Posterior cingulate gyrus (tissue), 11 donors: ENCODE results near the gene CEBPZ.
"Not testable (repeated sequence)": the region's sequence is repeated elsewhere in the genome, so short reads cannot be mapped to it uniquely, and the experiment has no call there.

Experiments
- DNase-seq, 10 donors: peaks; one replicate each; pipeline versions ENCODE4 v3.0.0 to v3.0.0-alpha.2; 2020 to 2021; ENCODE audit warnings: mixed read lengths in 3 of 10
- intact Hi-C: fragments of 100-400 bp; cut with DNase I; formaldehyde crosslinking; loops from one replicate; pipeline ENCODE4 v1.15.1; 2023

Gene CEBPZ

GRCh38 chr2:37223131-37223530 lies 8.3 kb downstream of the CEBPZ start:
- intact Hi-C loops: no loop called here
- no peak for DNase-seq

DNA sequence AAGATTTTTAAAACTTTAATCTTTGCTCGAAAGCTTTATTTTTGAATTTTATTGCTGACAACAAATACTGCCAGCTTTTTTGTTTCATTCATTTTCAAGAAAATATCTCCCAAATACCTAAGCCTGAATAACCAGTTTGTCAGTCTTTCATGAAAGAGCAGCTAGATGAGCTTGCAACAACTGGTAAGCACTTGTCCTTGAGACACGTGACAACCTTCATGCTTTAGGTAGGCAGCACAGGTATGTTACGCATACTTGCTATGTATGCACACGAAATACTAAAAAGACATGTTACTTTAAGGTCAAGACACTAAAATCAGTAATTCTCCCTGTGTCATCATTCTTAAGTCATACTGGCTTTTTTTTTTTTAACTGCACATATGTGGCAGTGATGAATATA lies 12.3 kb downstream of the CEBPZ start:
- no peak for DNase-seq
- intact Hi-C loops: no loop called here

DNA sequence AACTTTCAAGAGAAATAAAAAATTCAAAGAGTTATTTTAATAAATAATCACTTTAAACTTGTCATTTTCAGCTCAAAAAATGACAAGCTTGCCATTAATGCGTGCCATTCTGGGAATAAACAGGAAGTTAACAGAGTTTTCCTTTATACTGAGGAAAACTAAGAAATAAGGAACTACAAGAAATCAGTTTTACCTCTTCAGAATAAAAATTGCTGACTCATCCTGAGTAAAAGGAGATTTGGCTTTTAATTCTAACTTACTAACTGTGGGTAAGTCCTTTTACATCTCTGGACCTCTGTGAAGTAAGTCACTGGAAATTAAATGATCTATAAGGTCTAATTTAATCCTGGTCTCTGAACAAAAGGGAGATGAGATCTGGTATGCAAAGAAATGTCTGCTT lies 16.1 kb downstream of the CEBPZ start:
- intact Hi-C loops: no loop called here
- no peak for DNase-seq

GRCh38 chr2:37211939-37212338 lies 19.5 kb downstream of the CEBPZ start:
- DNase-seq: no peak
- intact Hi-C loops: no loop called here

DNA sequence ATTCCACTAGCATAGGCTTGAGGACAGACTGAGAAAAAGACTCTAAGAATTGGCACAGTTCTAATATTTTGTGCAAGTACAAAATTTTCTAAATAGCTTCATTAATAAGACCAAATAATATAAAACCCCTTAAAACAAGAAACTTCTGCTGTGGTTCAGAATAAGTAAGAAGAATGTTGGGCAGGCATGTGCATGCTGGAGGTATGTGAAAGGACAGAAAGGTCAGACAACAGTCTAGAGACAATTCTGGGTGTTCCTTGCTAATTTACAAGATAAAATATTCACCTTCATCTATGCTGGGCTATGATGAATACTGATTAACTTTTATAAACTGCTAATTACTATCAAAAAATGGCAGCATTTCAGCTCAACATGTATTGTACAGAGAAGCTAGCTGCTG lies 20.2 kb downstream of the CEBPZ start:
- intact Hi-C loops: no loop called here
- DNase-seq: no peak

DNA sequence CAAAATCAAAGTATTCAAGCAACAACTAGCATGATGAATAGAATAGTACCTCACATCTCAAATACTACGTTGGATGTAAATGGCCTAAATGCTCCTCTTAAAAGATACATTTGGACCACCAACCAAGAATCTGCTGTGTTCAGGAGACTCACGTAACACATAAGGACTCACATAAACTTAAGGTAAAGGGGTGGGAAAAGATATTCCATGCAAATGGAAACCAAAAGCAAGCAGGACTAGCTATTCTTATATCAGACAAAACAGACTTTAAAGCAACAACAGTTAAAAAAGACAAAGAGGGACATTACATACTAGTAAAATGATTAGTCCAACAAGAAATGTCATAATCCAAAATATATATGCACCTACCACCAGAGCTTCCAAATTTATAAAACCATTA lies 24.6 kb downstream of the CEBPZ start:
- intact Hi-C loops, DNase-seq: not testable (repeated sequence)

- intact Hi-C loops: no loop called here
- no peak for DNase-seq
These were observed 25.6 kb downstream of the CEBPZ start for GRCh38 chr2:37205689-37206341.

DNA sequence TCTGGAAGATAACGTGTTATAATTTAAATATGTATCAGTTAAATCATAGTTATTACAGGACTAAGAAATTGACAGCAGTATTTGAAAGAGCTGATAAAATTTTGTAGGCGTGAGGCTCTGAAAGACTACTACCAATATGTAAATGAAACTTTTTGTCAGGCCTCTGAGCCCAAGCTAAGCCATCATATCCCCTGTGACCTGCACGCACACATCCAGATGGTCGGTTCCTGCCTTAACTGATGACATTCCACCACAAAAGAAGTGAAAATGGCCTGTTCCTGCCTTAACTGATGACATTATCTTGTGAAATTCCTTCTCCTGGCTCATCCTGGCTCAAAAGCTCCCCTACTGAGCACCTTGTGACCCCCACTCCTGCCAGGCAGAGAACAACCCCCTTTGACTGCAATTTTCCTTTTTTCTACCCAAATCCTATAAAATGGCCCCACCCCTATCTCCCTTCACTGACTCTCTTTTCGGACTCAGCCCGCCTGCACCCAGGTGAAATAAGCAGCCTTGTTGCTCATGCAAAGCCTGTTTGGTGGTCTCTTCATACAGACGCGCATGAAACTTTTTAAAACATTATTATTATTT lies 26.2 kb downstream of the CEBPZ start:
- intact Hi-C loops, DNase-seq: not testable (repeated sequence)

- intact Hi-C loops: no loop called here
- DNase-seq: no peak
These were observed 27.7 kb downstream of the CEBPZ start for GRCh38 chr2:37203708-37204107.

DNA sequence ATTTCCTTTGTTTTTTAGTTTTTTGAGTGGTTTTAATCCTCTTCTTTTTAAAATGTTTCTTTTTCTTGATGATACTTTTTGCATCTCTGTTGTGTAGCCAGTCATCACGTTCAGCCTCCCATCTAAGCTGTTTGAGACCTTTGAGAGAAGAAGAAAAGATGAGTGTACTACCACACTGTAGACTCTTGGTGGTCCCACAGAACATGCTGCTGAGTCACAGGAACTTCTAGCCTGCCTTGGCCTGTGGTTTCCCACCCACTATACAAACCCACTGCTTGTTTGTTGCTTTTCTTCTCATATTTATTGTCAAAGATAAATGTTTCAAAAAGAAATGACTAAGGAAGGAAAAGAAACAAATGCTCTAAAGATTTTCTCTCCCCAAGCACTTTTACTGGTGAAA lies 29.6 kb downstream of the CEBPZ start:
- DNase-seq: no peak
- intact Hi-C loops: no loop called here

- intact Hi-C loops: no loop called here
- DNase-seq: no peak
These were observed 30.2 kb downstream of the CEBPZ start for GRCh38 chr2:37201208-37201607.

DNA sequence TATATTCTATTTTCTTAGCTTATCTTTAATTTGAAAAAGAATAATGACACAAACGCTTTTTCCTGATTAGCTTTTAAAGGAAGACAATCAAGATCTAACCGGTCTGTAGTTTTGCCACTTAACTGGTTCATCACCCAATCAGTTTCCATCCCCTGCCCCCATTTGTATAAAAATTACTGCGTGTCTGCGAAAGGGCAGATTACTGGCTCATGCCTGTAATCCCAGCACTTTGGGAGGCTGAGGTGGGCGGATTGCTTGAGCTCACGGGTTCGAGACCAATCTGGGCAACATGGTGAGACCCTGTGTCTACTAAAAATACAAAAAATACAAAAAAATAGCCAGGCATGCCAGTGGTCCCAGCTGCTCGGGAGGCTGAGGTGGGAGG lies 32.7 kb downstream of the CEBPZ start:
- DNase-seq: no peak
- intact Hi-C loops: loop anchor here (10.0 kb wide), 1 partner anchor 114 kb away; the partner anchor contains the start of genes GPATCH11 and HEATR5B

DNA sequence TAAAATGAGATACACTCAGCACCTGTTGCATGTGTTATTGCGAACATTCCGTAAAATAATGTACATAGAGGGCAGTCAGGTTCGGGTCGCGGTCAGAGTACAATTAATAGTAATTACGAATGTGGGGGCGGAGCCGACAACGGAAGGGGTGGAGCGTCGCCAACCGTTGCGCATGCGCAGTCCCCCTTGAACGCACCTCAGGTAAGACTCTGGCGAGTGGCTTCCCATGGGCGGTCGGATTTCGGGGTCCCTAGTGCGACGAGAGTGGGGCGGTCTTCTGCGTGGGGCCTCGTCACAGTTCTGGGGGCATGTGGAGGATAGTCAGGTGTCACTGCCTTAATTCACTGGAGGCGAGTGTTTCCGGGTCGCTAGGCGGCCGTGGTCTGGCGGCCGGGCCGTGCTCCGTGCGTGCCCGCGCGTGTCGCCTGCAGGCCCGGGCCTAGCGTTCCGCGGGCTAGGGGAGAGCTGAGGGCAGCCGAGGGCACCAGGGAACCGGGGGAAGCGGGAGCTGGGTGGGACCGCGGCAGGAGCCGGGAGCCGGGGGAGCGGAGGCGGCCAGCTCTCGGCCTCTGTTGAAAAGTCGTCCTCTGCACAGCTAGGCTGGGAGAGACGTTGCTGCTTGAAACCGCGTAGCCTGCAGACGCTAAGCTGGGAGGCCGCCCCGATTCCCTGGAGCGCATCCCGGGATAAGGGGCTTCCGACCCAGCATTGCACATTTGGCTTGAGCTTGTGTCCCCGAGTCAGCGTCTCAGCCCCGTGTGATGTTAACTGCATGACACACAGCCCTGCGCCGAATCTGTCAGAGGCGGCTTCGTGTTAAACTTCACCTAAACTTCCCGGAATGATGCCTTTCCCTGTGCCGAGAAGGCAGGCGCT lies 34.8 kb downstream of the CEBPZ start, which contains the start of gene CEBPZOS:
Gene CEBPZOS, plus strand, starts transcription at position 177 of the 876 bp plus-strand sequence. CDS start 3,209 bp downstream, outside the sequence.
- intact Hi-C loops: loop anchor here (2.0 to 10.0 kb wide), 2 partner anchors 34 to 112 kb away; partner anchors contain the start of genes CEBPZ, GPATCH11, HEATR5B and NDUFAF7
- DNase-seq: peak; percentile 65 to 96 (median 78)

GRCh38 chr2:37195862-37196319 lies 35.5 kb downstream of the CEBPZ start:
- intact Hi-C loops: loop anchor here (2.0 to 10.0 kb wide), 2 partner anchors 35 to 111 kb away; partner anchors contain the start of genes CEBPZ, GPATCH11, HEATR5B and NDUFAF7

DNA sequence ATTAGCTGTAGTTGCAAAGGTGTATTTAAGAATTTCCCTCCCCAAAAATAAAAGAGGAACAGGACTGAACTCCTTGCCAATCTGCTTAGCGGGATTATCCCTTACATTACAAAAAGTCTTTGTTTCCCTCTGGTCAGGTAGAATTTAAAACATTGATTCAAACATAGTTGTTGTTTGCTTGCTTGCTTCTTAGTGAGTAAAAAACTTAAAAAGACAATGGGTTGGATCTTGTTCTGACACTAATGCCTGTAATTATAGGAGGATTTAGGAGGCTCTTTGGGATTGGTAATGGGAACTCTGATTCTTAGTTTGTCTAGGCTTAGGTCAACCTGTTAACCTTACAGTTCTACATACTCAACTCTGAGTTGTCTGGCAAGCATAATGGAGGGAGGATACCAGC lies 38.8 kb downstream of the CEBPZ start:
- intact Hi-C loops: loop anchor here (10.0 kb wide), 1 partner anchor 108 kb away; the partner anchor contains the start of genes GPATCH11 and HEATR5B
- no peak for DNase-seq

More at GRCh38 chr2:37195862-37196319, 35.5 kb downstream of the CEBPZ start:
- DNase-seq: not testable (repeated sequence)

GRCh38 chr2:37191747-37192146 lies 39.6 kb downstream of the CEBPZ start:
- DNase-seq: no peak
- intact Hi-C loops: loop anchor here (10.0 kb wide), 1 partner anchor 107 kb away; the partner anchor contains the start of genes GPATCH11 and HEATR5B

GRCh38 chr2:37191253-37191652 lies 40.1 kb downstream of the CEBPZ start:
- intact Hi-C loops: loop anchor here (10.0 kb wide), 1 partner anchor 106 kb away; the partner anchor contains the start of genes GPATCH11 and HEATR5B
- no peak for DNase-seq

- no peak for DNase-seq
- intact Hi-C loops: loop anchor here (10.0 kb wide), 1 partner anchor 105 kb away; the partner anchor contains the start of genes GPATCH11 and HEATR5B
These were observed 41.1 kb downstream of the CEBPZ start for GRCh38 chr2:37190290-37190689.

DNA sequence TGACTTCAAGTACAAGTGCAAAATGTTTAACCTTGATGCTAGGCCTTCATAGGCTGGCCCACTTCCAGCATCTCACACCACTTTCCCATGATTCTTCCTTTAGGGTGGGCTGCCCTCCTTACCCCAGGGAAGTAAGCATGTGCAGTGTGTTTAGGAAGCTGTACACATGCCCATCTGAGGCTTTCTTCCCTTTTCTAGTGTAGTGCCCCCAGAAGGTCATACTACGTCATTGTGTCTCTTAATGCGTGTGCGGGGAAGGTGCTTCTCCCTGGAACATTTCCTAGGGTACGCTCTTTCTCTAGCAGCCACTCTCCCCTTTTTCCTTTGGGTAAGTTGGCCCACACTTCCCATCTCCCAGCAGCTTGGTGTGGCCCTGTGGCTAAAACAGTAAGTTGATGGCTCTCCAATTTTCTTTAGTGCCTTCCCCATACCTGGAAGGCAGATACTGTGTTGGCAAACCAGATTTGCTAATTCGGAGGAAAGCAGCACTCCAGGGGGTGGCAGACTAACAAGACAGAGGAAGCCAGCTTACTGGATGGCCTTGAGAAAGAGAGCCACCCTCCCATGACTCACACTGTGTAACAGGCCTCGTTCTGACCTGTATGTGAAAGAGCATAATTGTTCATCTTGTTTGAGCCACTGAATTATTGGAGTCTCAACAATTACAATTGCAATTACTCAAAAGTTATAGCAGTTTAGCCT lies 41.8 kb downstream of the CEBPZ start:
- intact Hi-C loops: loop anchor here (10.0 kb wide), 1 partner anchor 105 kb away; the partner anchor contains the start of genes GPATCH11 and HEATR5B
- no peak for DNase-seq

DNA sequence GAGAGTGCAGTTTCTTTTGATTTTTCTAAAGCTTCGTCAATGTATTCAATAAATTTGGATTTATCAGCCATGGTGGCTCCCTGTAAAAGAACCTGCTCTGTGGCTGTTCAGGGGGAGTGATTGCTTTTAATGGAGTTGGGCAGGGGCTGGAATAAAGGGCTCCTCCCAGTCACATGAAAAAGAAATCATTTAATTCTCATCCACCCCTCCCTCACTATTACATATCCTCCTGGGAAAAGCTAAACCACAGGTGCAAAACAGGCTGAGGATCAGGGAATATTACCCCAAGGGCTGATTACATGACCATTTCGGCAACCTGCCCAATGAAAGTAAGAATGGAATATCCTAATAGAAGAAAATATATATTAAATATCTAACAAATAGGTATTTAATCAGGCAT lies 42.8 kb downstream of the CEBPZ start, which contains the start of gene SULT6B1:
Gene SULT6B1, minus strand, starts transcription at position 101 of the 400 bp plus-strand sequence. Its CDS starts 30 bp downstream, at position 71.
- intact Hi-C loops: no loop called here
- DNase-seq: no peak
